ENCODE data around the gene ARMC9.

ARMC9 gene

DNA sequence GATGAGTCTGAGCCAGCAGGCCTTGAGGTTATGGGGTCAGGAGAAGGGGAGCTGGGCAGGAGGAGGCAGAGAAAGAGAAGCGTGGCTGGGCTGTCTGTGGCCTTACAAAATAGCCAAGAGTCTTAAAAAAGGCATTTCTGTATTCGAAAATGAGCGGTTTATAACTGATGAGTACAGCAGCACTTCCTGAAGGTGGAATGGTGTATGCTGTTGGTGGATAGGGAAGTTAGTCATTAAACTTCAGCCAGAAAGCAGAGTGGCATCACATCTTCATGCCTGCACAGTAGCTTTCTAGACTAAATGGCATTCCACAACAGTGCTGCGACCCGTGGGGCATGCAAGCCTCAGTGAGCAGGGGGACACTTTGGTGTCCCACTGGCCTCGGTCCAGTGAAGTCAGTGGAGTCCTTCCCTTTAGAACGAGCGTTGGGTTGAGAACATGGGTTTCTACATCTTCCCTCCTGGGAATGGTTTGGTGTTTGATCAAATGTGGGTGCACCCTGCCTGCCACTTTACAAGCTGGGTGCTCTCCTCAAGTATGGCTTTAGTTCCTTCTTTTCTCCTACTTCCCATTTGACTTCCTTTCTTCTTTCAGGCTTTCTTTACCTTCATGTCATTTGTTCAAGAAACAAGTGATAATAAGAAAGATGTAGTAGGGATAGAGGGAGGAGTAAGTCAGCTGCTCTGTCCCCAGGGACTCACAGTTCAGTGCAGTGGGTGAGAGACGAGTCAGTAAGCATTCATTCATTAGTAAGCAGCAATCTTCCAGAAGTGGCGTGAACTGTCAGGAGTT, 96.3 kb downstream of the ARMC9 start:
- Histone ChIP-seq H3K27me3 (replicated peaks; ENCODE audit: control insufficient read depth, insufficient read depth, low read length) (no peaks in the 10 kb centered on the region), H3K4me3 (replicated peaks; ENCODE audit: low read depth, low read length) (no peak overlapping the region), H3K36me3 (ENCODE audit: control insufficient read depth, insufficient read depth, low read length) (peaks cover 3% of the 10 kb centered on the region)
- TF ChIP-seq, protein P1, sequence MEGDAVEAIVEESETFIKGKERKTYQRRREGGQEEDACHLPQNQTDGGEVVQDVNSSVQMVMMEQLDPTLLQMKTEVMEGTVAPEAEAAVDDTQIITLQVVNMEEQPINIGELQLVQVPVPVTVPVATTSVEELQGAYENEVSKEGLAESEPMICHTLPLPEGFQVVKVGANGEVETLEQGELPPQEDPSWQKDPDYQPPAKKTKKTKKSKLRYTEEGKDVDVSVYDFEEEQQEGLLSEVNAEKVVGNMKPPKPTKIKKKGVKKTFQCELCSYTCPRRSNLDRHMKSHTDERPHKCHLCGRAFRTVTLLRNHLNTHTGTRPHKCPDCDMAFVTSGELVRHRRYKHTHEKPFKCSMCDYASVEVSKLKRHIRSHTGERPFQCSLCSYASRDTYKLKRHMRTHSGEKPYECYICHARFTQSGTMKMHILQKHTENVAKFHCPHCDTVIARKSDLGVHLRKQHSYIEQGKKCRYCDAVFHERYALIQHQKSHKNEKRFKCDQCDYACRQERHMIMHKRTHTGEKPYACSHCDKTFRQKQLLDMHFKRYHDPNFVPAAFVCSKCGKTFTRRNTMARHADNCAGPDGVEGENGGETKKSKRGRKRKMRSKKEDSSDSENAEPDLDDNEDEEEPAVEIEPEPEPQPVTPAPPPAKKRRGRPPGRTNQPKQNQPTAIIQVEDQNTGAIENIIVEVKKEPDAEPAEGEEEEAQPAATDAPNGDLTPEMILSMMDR (IDR thresholded peaks at IDR 0.05; ENCODE audit: insufficient read depth, low read length, poor library complexity, severe bottlenecking): no peak
- DNase-seq (ENCODE audit: extremely low read depth, insufficient read length): no peak

DNA sequence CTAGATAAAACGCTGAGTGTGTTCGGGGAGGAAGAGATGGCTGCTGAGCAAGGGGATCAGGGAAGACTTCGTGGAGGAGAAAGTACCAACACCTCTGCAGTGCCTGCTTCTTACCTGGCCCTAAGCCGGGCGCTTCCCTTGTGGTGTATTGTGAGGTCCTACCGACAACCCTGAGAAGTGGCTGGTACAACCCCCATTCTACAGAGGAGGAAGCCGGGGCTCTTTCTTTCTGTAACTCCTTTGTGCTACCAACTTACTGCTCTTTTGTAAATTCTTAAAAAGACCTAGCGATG, 96.9 kb downstream of the ARMC9 start:
- TF ChIP-seq, protein P1 (IDR thresholded peaks at IDR 0.05; ENCODE audit: insufficient read depth, low read length, poor library complexity, severe bottlenecking): no peak
- Histone ChIP-seq H3K36me3 (ENCODE audit: control insufficient read depth, insufficient read depth, low read length) (peaks cover 3% of the 10 kb centered on the region), H3K27me3 (replicated peaks; ENCODE audit: control insufficient read depth, insufficient read depth, low read length) (no peaks in the 10 kb centered on the region), H3K4me3 (replicated peaks; ENCODE audit: low read depth, low read length) (no peak overlapping the region)
- DNase-seq (ENCODE audit: extremely low read depth, insufficient read length): no peak

DNA sequence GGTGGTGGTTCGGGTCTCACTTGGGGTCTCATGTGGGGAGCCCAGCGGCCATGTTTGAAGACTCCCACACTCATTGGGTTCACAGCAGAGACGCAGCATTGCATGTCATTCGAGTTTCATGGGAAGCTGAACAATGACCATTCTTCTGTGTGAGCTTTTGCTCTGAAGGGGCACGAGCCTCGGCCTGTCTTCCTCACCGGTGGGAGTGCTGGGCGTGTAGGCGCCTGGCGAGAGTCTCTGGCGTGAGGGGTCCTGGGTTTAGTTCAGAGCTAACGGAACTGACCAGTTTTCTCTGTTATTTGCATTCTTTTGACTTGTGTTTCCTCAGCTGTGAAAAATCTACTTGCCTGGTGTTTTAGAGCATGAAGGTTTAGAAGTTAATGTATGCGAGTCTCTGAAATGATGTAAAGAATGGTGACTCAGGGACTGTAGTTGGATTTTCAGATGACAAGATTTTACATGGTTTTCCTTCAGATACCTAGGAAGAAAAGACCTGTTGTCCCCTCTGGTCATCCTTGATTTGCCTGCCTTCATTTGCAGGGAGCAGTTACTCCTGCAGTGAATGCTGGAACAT, 98.1 kb downstream of the ARMC9 start:
- no peak for DNase-seq (ENCODE audit: extremely low read depth, insufficient read length)
- peaks cover 3% of the 10 kb centered on the region for H3K36me3 ChIP-seq (ENCODE audit: control insufficient read depth, insufficient read depth, low read length)
- TF ChIP-seq, protein P1 (IDR thresholded peaks at IDR 0.05; ENCODE audit: insufficient read depth, low read length, poor library complexity, severe bottlenecking): no peak
- H3K27me3 ChIP-seq (replicated peaks; ENCODE audit: control insufficient read depth, insufficient read depth, low read length): no peaks in the 10 kb centered on the region
- H3K4me3 ChIP-seq (replicated peaks; ENCODE audit: low read depth, low read length): no peak overlapping the region

DNA sequence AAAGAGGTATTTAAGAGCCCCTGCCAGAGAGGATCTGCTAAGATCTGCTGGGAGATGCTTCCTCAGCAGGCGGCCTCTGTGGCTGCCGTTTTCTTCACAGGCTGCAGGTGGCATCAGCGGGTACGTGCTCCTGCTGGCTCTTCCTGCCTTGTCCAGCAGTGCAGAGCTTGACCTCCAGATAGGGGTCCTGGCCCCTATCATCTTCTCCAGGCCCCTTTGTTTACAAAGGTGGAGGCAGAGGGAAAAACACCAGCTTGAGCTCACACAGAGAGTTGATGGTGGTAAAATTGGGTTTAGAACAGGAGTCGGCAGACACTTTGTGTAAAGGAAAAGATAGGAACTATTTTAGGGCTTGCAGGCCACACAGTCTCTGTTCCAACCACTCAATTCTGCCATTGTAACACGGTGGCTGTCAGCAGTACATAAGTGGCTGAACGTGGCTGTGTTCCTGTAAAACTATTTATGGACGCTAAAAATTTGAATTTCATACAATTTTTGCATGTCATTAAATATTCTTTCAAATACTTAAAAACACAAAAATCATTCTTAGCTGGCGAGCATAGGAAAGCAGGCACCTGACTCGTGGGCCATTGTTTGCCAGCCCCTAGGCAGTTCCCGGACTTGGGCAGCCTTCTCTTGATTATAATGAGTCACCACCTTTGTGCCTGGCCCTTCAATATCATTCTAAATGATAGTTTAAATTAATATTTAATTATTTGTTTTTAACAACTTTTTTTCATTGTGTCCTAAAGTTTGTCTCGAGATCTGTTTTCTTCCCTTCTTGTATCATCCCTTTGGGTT, 98.9 kb downstream of the ARMC9 start:
- peak; percentile 29 for DNase-seq (ENCODE audit: extremely low read depth, insufficient read length)
- TF ChIP-seq, protein P1 (IDR thresholded peaks at IDR 0.05; ENCODE audit: insufficient read depth, low read length, poor library complexity, severe bottlenecking): peak; percentile 89
- Histone ChIP-seq H3K4me3 (replicated peaks; ENCODE audit: low read depth, low read length) (no peak overlapping the region), H3K36me3 (ENCODE audit: control insufficient read depth, insufficient read depth, low read length) (peaks cover 2% of the 10 kb centered on the region), H3K27me3 (replicated peaks; ENCODE audit: control insufficient read depth, insufficient read depth, low read length) (no peaks in the 10 kb centered on the region)

DNA sequence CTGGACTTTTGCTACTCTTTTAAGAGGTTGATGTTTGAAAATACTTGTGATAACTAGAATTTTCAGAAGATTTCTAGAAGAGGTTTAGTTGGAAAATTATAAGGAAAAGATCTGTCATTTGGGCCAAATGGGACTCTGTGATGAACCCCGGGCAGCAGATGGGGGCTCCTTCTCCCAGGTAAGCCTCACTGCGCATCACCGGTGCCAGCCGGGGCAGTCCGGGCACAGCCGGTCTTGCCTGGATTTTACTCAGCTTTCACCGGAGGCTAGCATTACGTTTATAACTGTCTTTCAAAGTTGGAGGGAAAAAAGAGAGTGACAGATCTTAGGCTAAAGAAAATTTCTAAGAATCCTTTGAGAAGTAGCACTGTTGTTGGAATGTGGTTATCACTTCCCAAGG, 99.7 kb downstream of the ARMC9 start:
- Histone ChIP-seq H3K4me3 (replicated peaks; ENCODE audit: low read depth, low read length) (no peak overlapping the region), H3K27me3 (replicated peaks; ENCODE audit: control insufficient read depth, insufficient read depth, low read length) (no peaks in the 10 kb centered on the region), H3K36me3 (ENCODE audit: control insufficient read depth, insufficient read depth, low read length) (no peaks in the 10 kb centered on the region)
- TF ChIP-seq, protein P1 (IDR thresholded peaks at IDR 0.05; ENCODE audit: insufficient read depth, low read length, poor library complexity, severe bottlenecking): no peak
- DNase-seq (ENCODE audit: extremely low read depth, insufficient read length): no peak

Data from GM06990 (cell line).